HG02970 (cell line): ENCODE results near the gene MT1M.
"Not testable (repeated sequence)": the region's sequence is repeated elsewhere in the genome, so short reads cannot be mapped to it uniquely, and the experiment has no call there.

Experiments used
- ATAC-seq: cut with Tn5 transposase; IDR thresholded peaks from one replicate; pipeline ENCODE4 v1.9.1; 2021; ENCODE audit warnings: mild to moderate bottlenecking, moderate library complexity, moderate number of reproducible peaks; ENCODE audit not compliant: unreplicated experiment, low FRiP score

MT1M gene

GRCh38 chr16:56645311-56645710, 12.9 kb downstream of the MT1M start:
- no peak for ATAC-seq

DNA sequence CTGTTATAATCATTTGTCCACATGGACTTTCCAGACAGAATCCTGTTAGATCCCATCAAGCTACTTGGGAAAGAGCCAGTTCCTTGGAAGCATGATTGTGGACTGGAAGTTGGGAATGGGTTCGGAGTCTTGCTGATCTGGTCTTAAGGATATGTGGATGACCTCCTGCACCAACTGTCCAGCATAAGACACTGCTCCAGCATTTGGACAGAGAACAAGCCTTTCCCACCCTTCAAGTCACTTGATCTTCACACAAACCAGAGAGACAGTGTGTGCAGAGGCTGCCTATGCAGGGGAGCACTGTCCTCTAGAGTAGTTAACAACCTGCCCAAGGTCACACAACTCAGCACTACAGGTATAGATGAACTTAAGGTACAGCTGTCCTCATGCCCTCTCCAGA, 13.4 kb downstream of the MT1M start:
- ATAC-seq: no peak

- ATAC-seq: no peak
These were observed 15.4 kb downstream of the MT1M start for GRCh38 chr16:56647641-56648431.

GRCh38 chr16:56649271-56649670, 16.8 kb downstream of the MT1M start:
- ATAC-seq: no peak

GRCh38 chr16:56649820-56650219, 17.4 kb downstream of the MT1M start:
- ATAC-seq: no peak

DNA sequence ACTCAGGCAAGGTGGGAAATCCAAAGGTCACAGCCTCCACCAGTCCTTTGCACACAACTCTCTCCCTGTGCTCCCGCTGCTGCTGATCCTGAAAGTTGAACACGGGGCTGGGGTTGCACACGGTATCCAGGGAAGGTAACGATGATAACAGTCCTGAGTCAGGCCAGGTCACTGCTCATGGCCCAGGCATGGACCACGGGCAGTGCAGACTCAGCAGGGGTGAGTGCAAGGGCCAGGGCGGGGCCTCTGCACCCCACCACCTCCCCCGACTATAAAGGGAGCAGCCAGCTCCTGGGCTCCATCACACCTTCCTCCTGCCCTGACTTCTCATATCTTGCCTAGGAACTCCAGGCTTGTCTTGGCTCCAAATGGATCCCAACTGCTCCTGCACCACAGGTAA, 19.1 kb downstream of the MT1M start, which contains the start of gene MT1B:
Gene MT1B (plus strand): TSS at position 301 of the 400 bp plus-strand sequence. CDS start 68 bp downstream, at position 369.
- ATAC-seq: no peak

GRCh38 chr16:56652600-56652999, 20.1 kb downstream of the MT1M start:
- no peak for ATAC-seq

GRCh38 chr16:56653218-56653617, 20.8 kb downstream of the MT1M start:
- no peak for ATAC-seq

- no peak for ATAC-seq
These were observed 25.3 kb downstream of the MT1M start, which contains the start of gene MT1F for GRCh38 chr16:56657555-56658326. Gene MT1F (plus strand): TSS chr16:56657959. CDS start chr16:56658059, 100 bp downstream.

DNA sequence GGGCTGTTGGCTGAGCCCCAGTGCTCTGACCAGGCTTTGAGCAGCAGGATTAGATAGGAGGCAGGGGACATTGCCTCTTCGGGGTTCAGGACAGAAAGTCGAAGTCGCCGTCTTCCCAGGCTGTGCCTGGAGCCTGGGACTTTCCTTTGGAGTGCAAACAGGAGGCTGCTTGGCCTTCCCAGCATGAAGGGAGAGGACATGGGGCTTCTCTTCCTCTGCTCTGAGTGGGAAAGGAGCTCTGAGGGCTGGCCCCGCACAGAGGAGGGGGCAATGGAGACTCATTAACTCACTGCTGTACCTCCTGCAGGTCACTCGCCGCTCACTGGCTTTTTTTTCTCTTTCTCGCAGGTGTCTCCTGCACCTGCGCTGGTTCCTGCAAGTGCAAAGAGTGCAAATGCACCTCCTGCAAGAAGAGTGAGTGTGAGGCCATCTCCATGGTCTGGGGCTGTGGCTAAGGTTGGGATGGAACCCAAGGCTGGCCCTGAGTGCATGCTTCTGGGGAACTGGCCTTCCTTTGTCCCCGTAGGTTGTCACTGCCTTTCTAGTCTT, 25.9 kb downstream of the MT1M start:
- ATAC-seq: no peak

GRCh38 chr16:56662357-56663354, 30.2 kb downstream of the MT1M start:
- no peak for ATAC-seq

- ATAC-seq: no peak
These were observed 32.0 kb downstream of the MT1M start for GRCh38 chr16:56664506-56664905.

GRCh38 chr16:56665286-56666261, 33.1 kb downstream of the MT1M start:
- not testable (repeated sequence) for ATAC-seq

DNA sequence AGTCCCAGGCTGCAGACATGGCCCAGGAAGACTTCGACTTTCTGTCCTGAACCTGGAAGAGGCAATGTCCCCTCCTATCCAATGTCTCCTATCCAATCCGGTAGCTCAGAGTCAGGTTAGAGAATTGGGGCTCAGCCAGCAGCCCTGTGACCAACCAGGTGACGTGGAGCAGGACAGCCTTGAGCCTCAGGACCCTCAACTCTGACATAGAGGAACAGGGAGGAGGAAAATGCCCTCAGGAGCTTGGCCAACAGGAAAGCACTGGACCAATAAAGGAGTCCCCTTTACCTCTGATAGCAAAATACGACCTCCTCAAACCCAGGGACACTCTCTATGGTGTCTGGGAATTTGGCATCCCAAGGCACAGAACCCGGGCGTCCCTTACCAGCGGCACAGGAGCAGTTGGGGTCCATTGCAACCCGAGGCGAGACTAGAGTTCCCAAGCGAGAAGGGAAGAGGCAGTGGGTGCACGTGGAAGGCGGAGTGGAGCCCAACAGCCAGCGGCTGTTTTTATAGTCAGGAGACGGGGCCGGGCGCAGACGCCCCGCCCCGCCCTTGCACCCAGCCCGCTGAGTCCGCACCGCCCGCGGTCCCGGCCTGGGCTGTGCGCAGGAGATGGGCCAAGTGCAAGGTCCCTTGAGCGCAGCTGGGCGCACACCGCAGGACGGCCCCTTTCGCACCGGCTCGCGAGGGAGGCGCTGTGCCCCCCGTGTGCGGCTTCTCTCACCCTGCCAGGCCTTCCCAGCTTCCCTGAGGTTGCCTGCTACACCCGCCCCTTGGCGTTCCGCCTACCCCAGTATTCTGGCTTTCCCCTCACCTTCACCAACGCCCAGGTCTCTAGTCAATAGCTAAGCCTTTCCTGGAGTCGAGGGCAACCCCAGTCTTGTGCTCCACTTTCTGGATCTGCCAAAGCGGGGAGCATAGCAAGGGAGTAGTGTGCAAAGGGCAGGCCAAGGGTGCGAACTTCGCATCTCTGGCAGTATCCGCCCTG, 35.4 kb downstream of the MT1M start, which contains the start of gene MT1G:
Gene MT1G (minus strand): TSS at position 485 of the 991 bp plus-strand sequence. CDS start 72 bp downstream, at position 413.
- no peak for ATAC-seq

GRCh38 chr16:56669005-56669839, 36.8 kb downstream of the MT1M start, which contains the start of gene MT1H:
Gene MT1H (plus strand): TSS chr16:56669814. CDS start chr16:56669885, 71 bp downstream.
- ATAC-seq: no peak

DNA sequence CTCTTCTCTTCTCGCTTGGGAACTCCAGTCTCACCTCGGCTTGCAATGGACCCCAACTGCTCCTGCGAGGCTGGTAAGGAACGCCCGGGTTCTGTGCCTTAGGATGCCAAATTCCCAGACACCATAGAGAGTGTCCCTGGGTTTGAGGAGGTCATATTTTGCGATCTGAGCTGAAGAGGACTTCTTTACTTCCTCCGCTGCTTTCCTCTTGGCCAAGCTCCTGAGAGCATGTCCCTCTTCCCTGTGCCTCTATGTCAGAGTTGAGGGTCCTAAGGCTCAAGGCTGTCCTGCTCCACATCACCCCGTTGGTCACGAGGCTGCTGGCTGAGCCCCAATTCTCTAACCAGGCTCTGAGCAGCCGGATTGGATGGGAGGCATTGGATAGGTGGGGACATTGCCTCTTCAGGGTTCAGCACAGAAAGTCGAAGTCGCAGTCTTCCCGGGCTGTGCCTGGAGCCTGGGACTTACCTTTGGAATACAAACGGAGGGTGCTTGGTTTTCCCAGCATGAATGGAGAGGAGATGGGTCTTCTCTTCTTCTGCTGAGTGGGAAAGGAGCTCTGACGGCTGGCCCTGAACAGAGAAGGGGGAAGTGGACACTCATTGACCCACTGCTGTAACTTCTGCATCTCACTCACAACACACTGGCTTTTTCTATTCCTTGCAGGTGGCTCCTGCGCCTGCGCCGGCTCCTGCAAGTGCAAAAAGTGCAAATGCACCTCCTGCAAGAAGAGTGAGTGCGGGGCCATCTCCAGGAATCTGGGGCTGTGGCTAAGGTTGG, 37.6 kb downstream of the MT1M start:
- ATAC-seq: no peak
